ENCODE results near the gene CCL5.
"Not testable (repeated sequence)": the region's sequence is repeated elsewhere in the genome, so short reads cannot be mapped to it uniquely, and the experiment has no call there.

The CCL5 gene

DNA sequence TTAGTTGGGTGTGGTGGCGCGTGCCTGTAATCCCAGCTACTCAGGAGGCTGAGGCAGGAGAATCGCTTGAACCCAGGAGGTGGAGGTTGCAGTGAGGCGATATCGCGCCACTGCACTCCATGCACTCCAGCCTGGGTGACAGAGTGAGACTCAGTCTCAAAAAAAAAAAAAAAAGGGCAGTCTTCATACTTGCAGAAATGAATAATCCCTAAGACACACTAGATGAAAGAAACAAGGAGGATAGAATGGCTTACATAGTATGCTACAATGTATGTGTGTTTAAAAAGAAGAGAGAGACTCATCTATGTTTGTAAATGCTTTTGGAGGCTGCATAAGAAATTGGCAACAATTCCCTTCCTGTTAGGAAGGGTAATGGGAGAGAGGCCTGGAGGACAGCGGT is 17.6 kb upstream of the CCL5 start:
- not testable (repeated sequence) for DNase-seq

DNA sequence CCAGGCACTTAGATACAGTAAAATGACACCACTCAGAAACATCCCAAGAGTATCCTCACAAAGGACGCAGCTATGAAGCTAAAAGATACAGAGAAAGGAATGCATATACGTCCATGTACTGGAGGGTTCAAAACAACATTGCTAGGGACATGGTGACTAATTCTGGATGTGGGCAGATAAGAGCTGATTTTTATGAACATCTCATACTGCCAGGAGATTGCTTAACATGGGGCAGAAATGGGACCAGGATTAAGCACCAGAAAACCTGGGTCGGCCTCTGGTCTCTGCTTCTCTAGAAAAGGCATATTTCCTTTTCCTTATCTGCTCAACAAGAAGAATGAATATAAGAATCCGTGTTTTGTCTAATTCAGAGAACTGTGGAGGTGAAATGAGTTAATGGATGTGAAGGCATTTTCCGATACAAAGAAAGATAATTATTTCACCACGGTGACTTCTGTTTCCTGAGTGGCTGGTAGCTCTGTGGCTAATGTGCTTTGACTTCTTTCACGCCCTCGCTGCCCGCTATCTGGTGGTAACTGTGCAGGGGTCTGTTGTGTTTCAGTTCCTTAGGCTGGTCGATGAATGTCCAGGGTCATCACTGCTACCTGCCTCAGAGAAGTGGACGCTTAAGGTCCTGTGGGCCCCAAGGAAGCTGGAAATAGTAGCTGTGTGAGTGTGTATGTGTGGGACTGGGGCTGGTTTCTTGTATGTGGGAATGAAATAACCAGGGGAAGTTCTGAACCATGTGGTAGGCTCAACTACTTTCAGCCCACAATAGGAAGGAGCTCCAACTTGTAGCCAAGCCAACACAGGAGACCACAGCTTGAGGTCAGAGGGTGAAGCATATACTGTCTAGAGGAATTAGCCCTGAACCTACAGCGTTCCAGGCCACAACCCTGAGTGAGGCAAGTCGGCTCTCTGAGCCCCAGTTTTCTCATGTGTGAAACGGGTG is 15.8 kb upstream of the CCL5 start:
- DNase-seq = no peak

DNA sequence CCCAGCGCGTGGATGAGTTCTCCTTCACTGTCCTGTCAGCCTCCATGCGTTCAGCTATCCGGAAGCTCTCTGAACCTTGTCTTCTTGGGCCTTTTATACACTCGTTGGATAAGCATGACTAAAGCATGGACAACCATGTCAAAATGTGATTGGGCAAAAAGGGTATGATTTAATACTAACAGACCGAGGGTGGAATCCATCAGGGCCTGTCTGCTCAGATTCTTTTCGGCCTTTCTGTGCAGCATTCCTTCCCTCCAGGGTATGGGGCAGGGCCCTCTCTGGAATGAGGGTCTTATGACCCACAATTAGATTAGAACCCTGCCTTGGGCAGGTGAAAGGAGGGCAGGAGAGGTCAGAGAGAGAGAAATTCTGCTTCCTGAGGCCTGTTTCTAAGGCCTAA is 14.0 kb upstream of the CCL5 start:
- DNase-seq = no peak

DNA sequence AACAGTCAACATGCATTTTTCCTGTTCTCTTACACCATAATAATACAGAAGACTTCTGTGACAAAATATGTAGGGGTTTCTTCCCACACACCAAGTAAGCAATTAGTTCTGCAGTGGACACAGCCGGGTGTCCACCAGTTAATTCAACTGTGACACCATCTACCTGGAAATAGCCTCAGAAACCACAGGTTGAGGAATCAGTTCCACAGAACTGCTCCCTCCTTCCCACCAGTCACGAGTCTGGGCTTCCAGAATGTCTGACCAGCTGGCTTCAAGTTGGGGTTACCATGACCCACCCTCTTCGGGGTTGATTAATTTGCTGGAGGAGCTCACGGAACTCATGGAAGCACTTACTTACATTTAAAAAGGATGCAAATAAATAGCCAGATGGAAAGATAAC is 13.6 kb upstream of the CCL5 start:
- DNase-seq = no peak

DNA sequence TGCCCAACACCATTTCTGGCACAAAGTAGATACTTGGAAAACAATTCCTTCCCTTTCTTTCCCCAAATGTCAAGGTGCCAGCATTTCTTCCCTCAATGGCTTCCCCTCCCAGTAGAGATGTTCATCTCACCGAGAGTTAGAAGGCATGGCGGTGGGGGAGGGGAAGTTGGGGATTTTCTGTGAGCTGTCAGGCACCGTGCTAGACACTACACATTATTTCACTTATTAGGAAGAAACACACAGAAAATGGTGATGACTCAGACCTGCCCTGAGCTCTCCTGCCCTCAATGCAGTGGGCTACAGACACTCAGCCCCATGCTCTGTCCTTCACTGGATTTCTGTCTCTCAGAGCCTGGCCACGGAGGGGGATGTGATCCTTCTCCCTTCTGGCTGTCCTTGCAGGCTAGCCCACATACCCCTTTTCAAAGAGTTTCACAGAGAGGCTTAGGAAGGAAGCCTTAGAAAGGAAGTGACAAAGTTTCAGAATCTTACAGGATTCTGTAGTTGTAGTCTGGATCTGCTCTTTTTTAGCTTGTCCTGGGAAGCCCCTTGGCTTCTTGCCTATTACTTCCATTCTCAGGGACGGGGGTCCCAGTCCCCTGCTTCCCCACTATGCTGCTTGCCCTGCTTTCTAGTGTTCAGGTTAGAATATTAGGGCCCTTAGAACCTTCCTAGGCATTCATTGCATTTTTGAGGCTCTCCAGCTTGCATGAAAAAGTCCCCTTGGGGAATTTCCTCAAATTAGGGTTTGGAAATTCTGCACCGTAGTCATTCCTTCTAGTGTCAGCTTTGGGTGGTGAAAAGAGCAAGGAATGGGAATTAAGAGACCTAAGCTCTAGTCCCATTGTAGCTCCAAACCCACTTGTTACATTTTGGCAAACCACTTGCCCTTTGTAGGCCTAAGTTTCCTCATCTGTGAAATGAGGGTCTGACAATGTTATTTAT is 12.2 kb upstream of the CCL5 start:
- DNase-seq = no peak

DNA sequence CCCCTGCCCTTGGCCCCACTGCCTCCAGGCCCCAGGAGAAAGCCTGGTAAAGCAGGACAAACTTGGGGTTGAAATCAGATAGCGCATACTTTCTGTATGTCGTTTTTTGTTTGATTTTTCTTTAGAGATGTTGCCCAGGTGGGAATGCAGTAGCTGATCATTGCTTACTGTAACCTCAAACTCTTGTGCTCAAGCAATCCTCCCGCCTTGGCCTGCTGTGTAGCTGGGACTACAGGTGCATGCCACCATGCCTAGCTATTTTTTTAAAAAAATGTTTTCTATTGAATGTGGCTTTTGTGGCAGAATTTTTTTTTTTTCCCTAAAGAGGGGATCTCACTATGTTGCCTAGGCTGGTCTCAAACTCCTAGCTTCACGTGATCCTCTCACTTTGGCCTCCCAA is 11.1 kb upstream of the CCL5 start:
- no peak for DNase-seq

DNA sequence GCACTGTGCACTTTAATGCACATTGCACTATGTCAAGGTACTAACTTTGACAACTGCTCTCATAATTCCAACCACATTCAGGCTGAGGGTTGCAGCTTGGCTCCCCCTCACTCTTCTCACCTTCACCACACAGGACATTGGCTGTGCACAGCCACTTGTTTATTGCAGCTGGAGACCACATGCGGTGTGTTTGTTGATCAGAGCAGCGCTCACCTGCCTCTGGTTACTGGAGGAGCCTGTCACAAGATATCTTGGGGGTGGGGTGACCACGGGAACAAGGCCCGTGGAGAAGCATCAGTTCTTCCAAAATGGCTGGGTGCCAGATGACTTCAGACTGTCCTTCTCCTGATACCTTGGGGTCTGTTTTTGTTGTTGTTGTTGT is 10.6 kb upstream of the CCL5 start:
- DNase-seq = no peak

DNA sequence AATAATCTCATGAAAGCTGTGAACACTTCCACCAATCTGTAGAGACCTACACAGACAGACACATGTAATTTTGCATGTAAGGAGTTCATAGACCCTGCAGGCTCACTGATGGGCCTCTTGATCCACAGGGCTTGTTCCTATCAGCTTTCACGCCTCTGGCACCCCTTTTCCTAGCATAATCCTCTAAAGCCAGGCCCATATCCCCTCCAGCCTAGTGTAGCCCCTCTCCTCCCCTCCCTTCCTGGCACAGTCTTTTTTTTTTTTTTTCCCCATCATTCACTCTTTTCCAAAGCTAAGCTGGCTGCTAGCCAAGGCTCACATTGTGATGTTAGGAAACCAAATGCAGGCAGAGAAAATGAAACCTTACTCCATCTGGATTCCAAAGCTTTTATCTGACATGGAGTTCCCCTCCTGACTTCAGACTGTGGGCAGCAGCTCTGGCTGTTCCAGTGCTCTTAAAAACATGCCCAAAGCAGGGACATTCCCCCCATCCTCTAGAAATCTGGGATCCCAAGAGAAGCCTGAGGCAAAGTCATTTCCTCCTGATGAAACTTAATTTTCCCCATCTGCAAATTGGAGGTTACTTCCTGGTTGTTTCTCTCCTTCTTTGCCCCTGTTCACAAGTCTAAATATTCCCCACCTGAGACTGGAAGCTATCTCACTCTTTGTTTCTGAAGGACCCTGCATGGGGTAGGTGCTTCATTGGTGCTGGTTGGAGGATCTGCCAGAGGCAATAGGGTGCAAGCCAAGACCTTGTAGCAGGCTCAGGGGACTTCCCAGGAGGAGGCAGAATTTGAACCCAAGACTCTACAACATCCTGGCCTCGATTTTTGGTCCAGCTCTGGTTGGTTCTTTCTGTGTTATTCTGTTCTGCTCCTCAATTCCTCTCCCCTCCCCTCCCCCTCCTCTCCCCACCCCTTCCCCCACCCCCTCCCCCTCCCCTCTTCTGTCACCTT is 9.9 kb upstream of the CCL5 start:
- peak; percentile 88 for DNase-seq

DNA sequence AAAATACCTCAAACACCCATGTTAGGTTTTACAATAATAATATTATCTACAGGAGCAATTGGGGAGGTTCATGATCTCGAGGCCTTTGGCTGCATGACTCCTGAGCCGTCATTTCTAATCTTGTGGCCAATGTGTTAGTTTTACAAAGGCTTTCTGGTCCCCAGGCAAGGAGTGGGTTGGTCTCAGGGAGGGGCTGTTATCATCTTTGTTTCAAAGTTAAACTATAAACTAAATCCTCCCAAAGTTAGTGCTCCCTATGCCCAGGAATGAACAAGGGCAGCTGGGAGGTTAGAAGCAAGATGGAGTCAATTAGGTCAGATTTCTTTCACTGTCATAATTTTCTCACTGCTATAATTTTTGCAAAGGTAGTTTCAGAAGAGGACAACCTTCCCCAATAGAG is 9.1 kb upstream of the CCL5 start:
- no peak for DNase-seq

DNA sequence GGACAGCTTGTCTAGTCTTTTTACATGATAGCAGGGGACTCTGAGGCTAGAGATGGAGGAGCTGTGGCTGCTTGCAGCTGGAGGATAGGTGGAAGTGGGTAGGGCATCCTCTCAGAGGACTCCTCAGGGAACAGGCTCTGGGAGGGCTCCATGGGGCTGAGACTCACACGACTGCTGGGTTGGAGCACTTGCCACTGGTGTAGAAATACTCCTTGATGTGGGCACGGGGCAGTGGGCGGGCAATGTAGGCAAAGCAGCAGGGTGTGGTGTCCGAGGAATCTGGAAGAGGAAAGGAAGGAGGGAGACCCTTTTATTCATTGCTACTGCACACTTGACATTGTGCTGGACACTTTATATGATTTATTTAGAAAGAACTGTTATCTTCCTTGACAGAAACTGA is 1.8 kb downstream of the CCL5 start:
- no peak for DNase-seq

DNA sequence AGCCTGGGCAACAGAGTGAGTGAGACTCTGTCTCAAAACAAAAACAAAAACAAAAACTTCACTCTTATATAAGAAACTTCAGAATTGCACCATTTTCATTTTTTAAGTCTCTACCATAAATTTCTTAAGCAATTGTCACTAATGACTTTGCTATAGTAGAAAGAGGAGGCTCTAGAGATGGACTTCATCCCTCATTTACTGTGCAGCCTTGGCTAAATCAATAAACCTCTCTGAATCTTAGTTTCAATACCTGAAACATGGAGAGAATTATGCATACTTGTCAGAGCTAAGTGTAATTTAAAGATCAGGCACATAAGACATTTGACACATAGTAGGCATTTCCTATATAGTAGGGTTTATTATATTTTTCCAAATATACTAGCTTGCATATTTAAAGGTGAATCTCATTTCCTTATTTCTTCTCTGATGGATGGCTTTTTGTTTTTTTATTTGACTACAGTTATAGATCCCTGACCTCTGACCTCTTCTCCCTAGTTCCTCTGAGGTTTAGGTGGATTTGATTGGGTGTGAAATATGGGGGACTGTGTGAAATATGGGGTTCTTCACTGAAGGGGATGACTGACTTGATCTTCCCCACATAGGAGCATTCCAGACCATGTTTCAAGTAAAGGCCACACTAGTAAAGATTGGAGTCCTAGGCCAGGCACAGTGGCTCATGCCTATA is 2.7 kb downstream of the CCL5 start:
- no peak for DNase-seq

DNA sequence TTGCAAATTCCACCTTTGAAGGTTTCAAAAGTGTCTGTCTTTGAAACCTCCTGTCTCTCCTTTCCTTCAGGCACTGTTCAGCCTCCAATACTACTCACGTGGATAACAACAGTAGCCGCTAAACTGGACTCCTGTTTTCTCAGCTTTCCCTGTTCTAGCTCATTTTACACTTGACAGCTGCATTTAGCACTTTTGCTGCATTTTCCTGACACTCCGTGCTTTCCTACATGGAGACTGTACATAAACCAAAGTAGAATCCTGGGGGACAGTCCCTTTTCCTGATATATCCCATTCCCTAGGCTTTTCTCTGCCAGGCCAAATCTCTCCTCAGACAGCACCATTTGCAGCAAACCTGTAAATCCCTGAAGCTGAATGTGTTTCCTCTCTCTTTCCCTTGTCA is 3.6 kb downstream of the CCL5 start:
- no peak for DNase-seq

DNA sequence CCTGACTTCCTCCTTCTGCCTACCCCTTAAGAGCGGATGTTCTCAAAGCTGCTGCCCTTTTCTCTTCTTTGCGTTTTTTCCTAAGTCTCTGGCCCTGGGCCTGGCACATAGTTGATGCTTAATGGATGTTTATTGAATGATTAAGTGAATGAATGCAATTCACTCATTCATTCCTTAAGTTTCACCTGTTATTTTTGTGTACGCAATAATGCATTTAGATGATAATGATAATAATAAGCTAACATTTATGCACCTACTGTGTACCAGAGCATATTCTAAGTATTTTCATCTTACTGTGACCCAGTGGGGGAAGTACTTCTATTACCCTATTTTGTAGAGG is 4.4 kb downstream of the CCL5 start:
- no peak for DNase-seq

DNA sequence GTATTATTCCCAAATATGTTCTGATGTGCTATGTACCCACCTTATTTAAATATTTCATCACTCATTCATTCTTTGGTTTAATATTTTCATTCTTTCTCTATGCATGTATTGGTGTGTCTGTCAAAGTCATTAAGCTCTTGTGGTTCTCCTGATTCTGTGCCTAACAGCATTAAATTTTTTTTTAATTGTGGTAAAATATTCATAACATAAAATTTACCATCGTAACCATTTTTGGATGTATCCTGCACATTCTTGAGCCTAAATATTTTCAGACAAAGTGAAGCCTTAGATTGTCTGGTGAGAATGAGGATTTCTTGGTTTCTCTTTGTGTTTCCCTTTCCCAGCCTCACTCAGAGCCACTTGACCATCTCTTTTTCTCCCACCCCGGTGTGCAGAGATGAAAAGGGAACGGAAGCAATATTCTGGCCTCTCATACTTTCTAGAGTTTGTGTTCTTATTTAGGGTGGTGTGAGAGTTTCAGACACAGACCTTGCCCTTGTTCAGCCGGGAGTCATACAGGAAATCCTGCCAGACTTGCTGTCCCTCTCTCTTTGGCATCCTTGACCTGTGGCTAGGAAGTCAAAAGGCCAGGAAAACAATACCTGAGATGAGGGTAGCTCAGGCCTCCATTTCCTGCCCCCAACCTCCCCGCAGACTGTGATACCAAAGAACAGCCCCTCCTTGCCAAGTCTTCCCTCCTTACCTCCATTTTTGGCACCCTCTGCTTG is 4.9 kb downstream of the CCL5 start:
- DNase-seq = no peak

DNA sequence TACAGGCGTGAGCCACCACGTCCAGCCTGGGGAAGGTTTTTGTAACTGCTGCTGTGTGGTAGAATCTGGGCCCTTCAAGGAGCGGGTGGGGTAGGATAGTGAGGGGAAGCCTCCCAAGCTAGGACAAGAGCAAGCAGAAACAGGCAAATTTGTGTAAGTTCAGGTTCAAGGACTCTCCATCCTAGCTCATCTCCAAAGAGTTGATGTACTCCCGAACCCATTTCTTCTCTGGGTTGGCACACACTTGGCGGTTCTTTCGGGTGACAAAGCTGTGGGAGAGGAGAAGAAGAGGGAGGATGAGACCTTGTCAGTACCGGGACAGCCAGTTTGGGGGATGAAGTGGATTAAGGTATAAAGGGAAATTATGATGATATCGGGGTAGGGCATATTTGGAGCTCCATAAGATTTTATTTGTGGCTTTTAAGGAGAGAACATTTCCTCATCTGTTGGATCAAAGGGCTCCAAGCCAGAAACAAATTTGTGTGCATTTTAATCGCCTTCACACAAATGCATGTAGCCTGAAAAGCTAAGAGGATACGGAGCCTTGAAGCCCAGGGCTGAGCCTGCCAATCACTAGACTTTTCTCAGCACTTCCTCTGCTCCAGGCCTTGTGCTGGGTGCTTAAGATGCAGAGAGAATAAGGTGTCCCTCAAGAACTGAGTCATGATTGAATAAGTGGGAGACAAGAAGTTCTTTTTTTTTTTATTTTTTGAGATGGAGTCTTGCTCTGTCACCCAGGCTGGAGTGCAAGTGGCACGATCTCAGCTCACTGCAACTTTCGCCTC is 7.8 kb downstream of the CCL5 start:
- no peak for DNase-seq

DNA sequence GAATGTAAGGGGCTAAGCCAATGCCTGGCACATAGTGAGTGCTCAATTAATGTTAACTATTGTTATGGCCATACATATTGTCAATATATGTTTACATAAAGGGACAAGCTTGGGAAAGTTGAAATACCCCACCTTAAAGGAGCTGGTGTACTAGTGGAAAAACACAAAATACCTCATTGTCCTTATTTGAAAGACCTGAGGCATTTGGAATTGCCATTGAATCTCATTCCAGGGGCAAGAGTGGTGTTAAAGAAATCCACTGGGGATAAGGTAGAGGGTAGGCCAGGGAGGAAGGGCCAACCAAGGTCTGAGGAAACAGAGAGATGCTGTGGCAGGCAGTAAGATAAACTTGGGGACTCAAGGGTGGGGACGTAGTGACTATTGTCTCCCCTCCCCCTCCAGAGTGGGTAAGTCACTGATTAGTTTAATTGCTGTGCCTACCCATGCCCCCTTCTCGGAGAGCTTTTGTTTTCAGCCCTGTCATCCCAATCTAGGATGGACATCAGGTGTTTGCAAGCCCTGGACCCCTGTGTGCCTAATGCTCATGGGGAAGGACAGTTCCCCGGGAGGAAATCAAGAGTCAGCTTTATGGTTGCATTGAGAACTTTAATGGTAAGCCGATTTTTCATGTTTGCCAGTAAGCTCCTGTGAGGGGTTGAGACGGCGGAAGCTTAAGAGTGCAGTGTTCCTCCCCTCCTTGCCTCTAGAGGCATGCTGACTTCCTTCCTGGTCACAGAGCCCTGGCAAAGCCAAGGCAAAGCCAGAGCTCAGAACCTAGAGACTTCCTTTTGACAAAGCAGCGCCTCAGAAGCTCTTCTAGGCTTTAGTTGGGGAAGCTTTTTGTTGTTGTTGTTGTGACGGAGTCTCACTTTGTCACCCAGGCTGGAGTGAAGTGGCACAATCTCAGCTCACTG is 9.0 kb downstream of the CCL5 start:
- DNase-seq = no peak

DNA sequence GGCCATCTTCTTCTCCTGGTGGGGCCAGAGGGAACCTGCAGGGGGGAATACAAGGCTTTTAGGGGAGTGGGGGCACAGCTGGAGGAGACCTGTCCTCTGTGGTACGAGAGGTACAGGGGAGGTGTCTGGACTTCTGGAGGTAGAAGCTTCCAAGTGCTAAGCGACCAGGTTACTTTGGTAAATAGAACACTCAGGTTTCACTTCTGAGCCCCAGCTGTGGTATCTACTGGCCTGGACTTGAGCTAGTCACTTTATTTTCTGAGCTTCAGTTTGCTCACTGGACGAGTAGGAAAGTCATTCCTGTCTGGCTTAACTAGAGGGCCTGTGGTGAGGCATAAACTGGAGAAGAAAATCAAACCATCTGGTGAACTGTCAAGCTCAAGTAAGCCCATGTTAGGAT is 11.4 kb downstream of the CCL5 start, which contains the start of gene HEATR9:
HEATR9 (minus strand) TSS at position 155 of the 400 bp plus-strand sequence; CDS start at position 6, 149 bp downstream.
- DNase-seq = no peak

DNA sequence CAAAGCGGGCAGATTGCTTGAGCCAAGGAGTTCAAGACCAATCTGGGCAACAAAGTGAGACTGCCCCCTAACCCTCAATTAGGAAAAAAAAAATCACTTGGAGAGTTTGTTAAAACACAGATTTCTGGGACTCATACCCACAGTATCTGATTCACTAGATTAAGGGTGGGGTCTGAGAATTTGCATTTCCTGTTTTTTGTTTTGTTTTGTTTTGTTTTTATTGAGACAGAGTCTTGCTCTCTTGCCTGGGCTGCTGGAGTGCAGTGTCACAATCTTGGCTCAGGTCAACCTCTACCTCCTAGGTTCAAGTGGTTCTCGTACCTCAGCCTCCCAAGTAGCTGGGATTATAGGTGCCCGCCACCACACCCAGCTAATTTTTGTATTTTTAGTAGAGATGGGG is 12.6 kb downstream of the CCL5 start:
- DNase-seq = no peak

DNA sequence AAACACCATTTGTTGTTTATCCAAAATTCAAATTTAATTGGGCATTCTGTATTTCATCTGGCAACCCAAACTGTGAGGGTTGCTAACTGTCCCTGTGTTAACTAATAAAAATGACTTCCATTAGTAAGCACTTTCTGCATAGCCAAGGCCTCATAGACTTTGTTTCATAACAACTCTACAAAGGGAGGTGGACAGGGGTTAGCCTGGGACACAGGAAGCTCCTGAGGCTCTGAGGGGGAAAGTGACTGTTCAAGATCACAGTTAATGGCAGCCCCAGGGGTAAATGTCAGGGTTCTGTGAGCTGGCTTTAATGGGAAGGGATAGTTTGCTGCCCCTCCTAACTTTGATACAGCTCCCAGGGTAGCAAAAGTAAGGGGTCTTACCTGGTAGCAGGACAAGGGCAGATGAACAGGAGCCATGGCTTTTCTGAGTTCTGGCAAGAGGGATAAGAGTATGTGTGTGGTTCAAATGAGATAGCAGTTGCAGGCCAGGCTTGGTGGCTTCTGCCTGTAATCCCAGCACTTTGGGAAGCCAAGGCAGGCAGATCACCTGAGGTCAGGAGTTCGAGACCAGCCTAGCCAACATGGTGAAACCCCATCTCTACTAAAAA is 13.7 kb downstream of the CCL5 start:
- DNase-seq = no peak

Data from eye (tissue), 1 donor.